Measurements from ENCODE around the gene EHMT1.

DNA sequence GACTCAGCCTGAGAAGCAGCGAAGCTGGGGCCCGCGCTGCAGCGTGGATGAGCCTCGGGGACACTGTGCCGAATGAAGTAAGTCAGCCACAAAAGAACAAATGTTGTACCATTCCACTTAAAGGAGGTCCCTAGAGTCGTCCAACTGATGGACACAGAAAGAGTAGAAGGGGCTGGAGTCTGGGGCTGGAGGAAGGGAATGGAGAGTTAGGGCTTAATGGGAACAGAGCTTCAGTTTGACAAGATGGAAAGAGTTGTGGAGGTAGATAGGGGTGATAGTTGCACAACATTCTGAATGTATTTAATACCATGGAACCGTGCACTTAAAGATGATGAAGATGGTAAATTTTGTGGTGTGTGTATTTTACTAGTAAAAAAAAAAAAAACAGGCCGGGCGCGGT lies 119.9 kb downstream of the EHMT1 start:
- TF ChIP-seq, protein P1, sequence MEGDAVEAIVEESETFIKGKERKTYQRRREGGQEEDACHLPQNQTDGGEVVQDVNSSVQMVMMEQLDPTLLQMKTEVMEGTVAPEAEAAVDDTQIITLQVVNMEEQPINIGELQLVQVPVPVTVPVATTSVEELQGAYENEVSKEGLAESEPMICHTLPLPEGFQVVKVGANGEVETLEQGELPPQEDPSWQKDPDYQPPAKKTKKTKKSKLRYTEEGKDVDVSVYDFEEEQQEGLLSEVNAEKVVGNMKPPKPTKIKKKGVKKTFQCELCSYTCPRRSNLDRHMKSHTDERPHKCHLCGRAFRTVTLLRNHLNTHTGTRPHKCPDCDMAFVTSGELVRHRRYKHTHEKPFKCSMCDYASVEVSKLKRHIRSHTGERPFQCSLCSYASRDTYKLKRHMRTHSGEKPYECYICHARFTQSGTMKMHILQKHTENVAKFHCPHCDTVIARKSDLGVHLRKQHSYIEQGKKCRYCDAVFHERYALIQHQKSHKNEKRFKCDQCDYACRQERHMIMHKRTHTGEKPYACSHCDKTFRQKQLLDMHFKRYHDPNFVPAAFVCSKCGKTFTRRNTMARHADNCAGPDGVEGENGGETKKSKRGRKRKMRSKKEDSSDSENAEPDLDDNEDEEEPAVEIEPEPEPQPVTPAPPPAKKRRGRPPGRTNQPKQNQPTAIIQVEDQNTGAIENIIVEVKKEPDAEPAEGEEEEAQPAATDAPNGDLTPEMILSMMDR (IDR thresholded peaks at IDR 0.05; ENCODE audit: insufficient read depth, low read depth, low read length) = no peak
- TF ChIP-seq EZH2 (IDR thresholded peaks at IDR 0.05; ENCODE audit: insufficient read depth, low read length) = no peak

Data from astrocyte (in vitro differentiated cells and primary cell).